Activated T-helper 1 cell treated with anti-CD3 and anti-CD28 coated beads, Interleukin-12 subunit alpha, Interleukin-12 subunit beta, Interleukin-2, Interleukin-4 antibody, amounts not matched to agents 30 ng/mL and 10 ng/mL and 1 ng/mL, durations not matched to agents 14 hours and 24 hours and 36 hours (primary cell): ENCODE data around the gene ARMH2. TPM values are rescaled to one million over a fixed set of nuclear protein-coding genes. Genes with fewer than 3 reads are reported as not detected.
"Not testable (repeated sequence)": the region's sequence is repeated elsewhere in the genome, so short reads cannot be mapped to it uniquely, and the experiment has no call there.

Source experiments
- DNase-seq: peaks from one replicate; pipeline ENCODE4 v3.0.0; 2021; ENCODE audit warnings: low spot score
- H3K27ac Mint-ChIP-seq: one replicate; pipeline ENCODE4 v1.8.0; 2021; ENCODE audit warnings: mild to moderate bottlenecking, mixed read lengths
- H3K27me3 Mint-ChIP-seq: one replicate; pipeline ENCODE4 v1.8.0; 2022; ENCODE audit warnings: mild to moderate bottlenecking, moderate library complexity, mixed read lengths; ENCODE audit not compliant: insufficient read depth
- H3K36me3 Mint-ChIP-seq: one replicate; pipeline ENCODE4 v1.8.0; 2021; ENCODE audit warnings: low read depth, mixed read lengths
- H3K4me1 Mint-ChIP-seq: one replicate; pipeline ENCODE4 v1.8.0; 2021; ENCODE audit warnings: low read depth, mixed read lengths
- H3K4me3 Mint-ChIP-seq: one replicate; pipeline ENCODE4 v1.8.0; 2021; ENCODE audit warnings: mild to moderate bottlenecking, moderate library complexity, mixed read lengths
- H3K9me3 Mint-ChIP-seq: one replicate; pipeline ENCODE4 v1.8.0; 2021; ENCODE audit warnings: mixed read lengths
- intact Hi-C: fragments of 100-400 bp; cut with micrococcal nuclease; formaldehyde crosslinking; loops from one replicate; pipeline ENCODE4 v1.15.1; 2024
- total RNA-seq: library from RNA; stranded (reverse); gene quantifications from 2 replicates; pipeline ENCODE4 v1.2.3, GENCODE V29; 2022

Gene ARMH2
- total RNA-seq, 1 donor from 2014 or later = not detected

GRCh38 chr6:24774696-24775519, 23.8 kb downstream of the ARMH2 start, which contains the start of gene GMNN:
Gene GMNN (plus strand): TSS chr6:24774937. CDS start chr6:24777247, 2,310 bp downstream.
- no peaks in the 10 kb centered on the region for H3K9me3 Mint-ChIP-seq
- DNase-seq = peak; percentile 96
- peaks cover 39% of the 10 kb centered on the region for H3K4me1 Mint-ChIP-seq
- H3K27ac Mint-ChIP-seq = peak within 1 kb of the TSS; percentile 98
- H3K36me3 Mint-ChIP-seq = peaks cover 22% of the 10 kb centered on the region
- no peaks in the 10 kb centered on the region for H3K27me3 Mint-ChIP-seq
- intact Hi-C loops = loop anchor here (1.0 to 5.0 kb wide), 9 partner anchors 13 to 297 kb away; partner anchors contain the start of genes KIAA0319 and TDP2
- peak within 1 kb of the TSS; percentile 98 for H3K4me3 Mint-ChIP-seq

GRCh38 chr6:24768361-24768760, 30.4 kb downstream of the ARMH2 start:
- intact Hi-C loops = loop anchor here (5.0 kb wide), 1 partner anchor 336 kb away; no protein-coding TSS in a partner anchor
- H3K4me3 Mint-ChIP-seq = no peak overlapping the region
- H3K9me3 Mint-ChIP-seq = no peaks in the 10 kb centered on the region
- no peaks in the 10 kb centered on the region for H3K27me3 Mint-ChIP-seq
- peaks cover 6% of the 10 kb centered on the region for H3K4me1 Mint-ChIP-seq
- no peak for DNase-seq
- H3K27ac Mint-ChIP-seq = no peak overlapping the region
- no peaks in the 10 kb centered on the region for H3K36me3 Mint-ChIP-seq

- Mint-ChIP-seq H3K27me3 (no peaks in the 10 kb centered on the region), H3K4me1 (peaks cover 9% of the 10 kb centered on the region), H3K36me3 (no peaks in the 10 kb centered on the region), H3K4me3 (no peak overlapping the region), H3K9me3 (no peaks in the 10 kb centered on the region), H3K27ac (no peak overlapping the region)
- intact Hi-C loops = loop anchor here (1.0 to 5.0 kb wide), 4 partner anchors 24 to 335 kb away; no protein-coding TSS in a partner anchor
- DNase-seq = no peak
Measured at GRCh38 chr6:24766680-24767462, 31.8 kb downstream of the ARMH2 start.

- H3K4me3 Mint-ChIP-seq, H3K36me3 Mint-ChIP-seq, DNase-seq, H3K27me3 Mint-ChIP-seq, H3K9me3 Mint-ChIP-seq, H3K27ac Mint-ChIP-seq: not testable (repeated sequence)
- peaks cover 13% of the 10 kb centered on the region for H3K4me1 Mint-ChIP-seq
- intact Hi-C loops = loop anchor here (1.0 to 5.0 kb wide), 4 partner anchors 23 to 334 kb away; no protein-coding TSS in a partner anchor
Measured at GRCh38 chr6:24765968-24766367, 32.7 kb downstream of the ARMH2 start.

- intact Hi-C loops = loop anchor here (5.0 kb wide), 1 partner anchor 333 kb away; no protein-coding TSS in a partner anchor
- H3K27ac Mint-ChIP-seq = peak overlapping the region; percentile 6
- H3K4me1 Mint-ChIP-seq = peaks cover 17% of the 10 kb centered on the region
- not testable (repeated sequence) for H3K4me3 Mint-ChIP-seq, DNase-seq, H3K36me3 Mint-ChIP-seq, H3K9me3 Mint-ChIP-seq, H3K27me3 Mint-ChIP-seq
Measured at GRCh38 chr6:24764833-24765828, 33.6 kb downstream of the ARMH2 start.

GRCh38 chr6:24763578-24763977, 35.1 kb downstream of the ARMH2 start:
- H3K9me3 Mint-ChIP-seq = no peaks in the 10 kb centered on the region
- no peak overlapping the region for H3K27ac Mint-ChIP-seq
- no peaks in the 10 kb centered on the region for H3K36me3 Mint-ChIP-seq
- intact Hi-C loops = no loop called here
- peaks cover 17% of the 10 kb centered on the region for H3K4me1 Mint-ChIP-seq
- no peak overlapping the region for H3K4me3 Mint-ChIP-seq
- no peak for DNase-seq
- no peaks in the 10 kb centered on the region for H3K27me3 Mint-ChIP-seq

GRCh38 chr6:24761851-24762250, 36.9 kb downstream of the ARMH2 start:
- no peak overlapping the region for H3K27ac Mint-ChIP-seq
- peaks cover 16% of the 10 kb centered on the region for H3K4me1 Mint-ChIP-seq
- DNase-seq = no peak
- no peaks in the 10 kb centered on the region for H3K9me3 Mint-ChIP-seq
- intact Hi-C loops = no loop called here
- H3K27me3 Mint-ChIP-seq = no peaks in the 10 kb centered on the region
- no peak overlapping the region for H3K4me3 Mint-ChIP-seq
- no peaks in the 10 kb centered on the region for H3K36me3 Mint-ChIP-seq

- no peak overlapping the region for H3K27ac Mint-ChIP-seq
- peaks cover 11% of the 10 kb centered on the region for H3K4me1 Mint-ChIP-seq
- no peak for DNase-seq
- no peaks in the 10 kb centered on the region for H3K27me3 Mint-ChIP-seq
- no peak overlapping the region for H3K4me3 Mint-ChIP-seq
- intact Hi-C loops = no loop called here
- H3K9me3 Mint-ChIP-seq = no peaks in the 10 kb centered on the region
- H3K36me3 Mint-ChIP-seq = no peaks in the 10 kb centered on the region
Measured at GRCh38 chr6:24761193-24761835, 37.4 kb downstream of the ARMH2 start.

- H3K27ac Mint-ChIP-seq = no peak overlapping the region
- H3K4me1 Mint-ChIP-seq = peaks cover 11% of the 10 kb centered on the region
- H3K4me3 Mint-ChIP-seq = no peak overlapping the region
- H3K9me3 Mint-ChIP-seq = no peaks in the 10 kb centered on the region
- H3K36me3 Mint-ChIP-seq = no peaks in the 10 kb centered on the region
- no peak for DNase-seq
- intact Hi-C loops = no loop called here
- H3K27me3 Mint-ChIP-seq = no peaks in the 10 kb centered on the region
Measured at GRCh38 chr6:24760210-24760609, 38.5 kb downstream of the ARMH2 start.

GRCh38 chr6:24759718-24760117, 39.0 kb downstream of the ARMH2 start:
- no peak for DNase-seq
- Mint-ChIP-seq H3K4me1 (peaks cover 11% of the 10 kb centered on the region), H3K4me3 (no peak overlapping the region), H3K27ac (no peak overlapping the region), H3K27me3 (no peaks in the 10 kb centered on the region), H3K36me3 (no peaks in the 10 kb centered on the region), H3K9me3 (no peaks in the 10 kb centered on the region)
- intact Hi-C loops = no loop called here

- no peak overlapping the region for H3K4me3 Mint-ChIP-seq
- H3K27me3 Mint-ChIP-seq = peaks cover 3% of the 10 kb centered on the region
- H3K27ac Mint-ChIP-seq = no peak overlapping the region
- peaks cover 11% of the 10 kb centered on the region for H3K4me1 Mint-ChIP-seq
- intact Hi-C loops = no loop called here
- H3K36me3 Mint-ChIP-seq = no peaks in the 10 kb centered on the region
- DNase-seq = no peak
- H3K9me3 Mint-ChIP-seq = peaks cover 9% of the 10 kb centered on the region
Measured at GRCh38 chr6:24757611-24758010, 41.1 kb downstream of the ARMH2 start.

GRCh38 chr6:24755279-24755678, 43.4 kb downstream of the ARMH2 start:
- intact Hi-C loops = no loop called here
- Mint-ChIP-seq H3K4me3 (no peak overlapping the region), H3K27ac (no peak overlapping the region), H3K4me1 (no peaks in the 10 kb centered on the region), H3K9me3 (peaks cover 14% of the 10 kb centered on the region), H3K27me3 (peaks cover 3% of the 10 kb centered on the region), H3K36me3 (no peaks in the 10 kb centered on the region)
- no peak for DNase-seq
